Stomach (tissue), 4 donors: Measurements from ENCODE around the gene OVCH1.

Experiments used
- CTCF ChIP-seq, 7 experiments: fragments of 450-650 bp in 4 of 7; fragments of 200-600 bp in 3 of 7; sonication (generic) in 3 of 7; IDR thresholded peaks; one replicate each; pipeline ENCODE4 v1.5.1; 2016 to 2019; ENCODE audit warnings: antibody characterized with exemption in 7 of 7, control low read depth in 2 of 7, mild to moderate bottlenecking in 1 of 7
- EP300 ChIP-seq: sonication (generic); formaldehyde crosslinking; IDR thresholded peaks from one replicate; pipeline ENCODE4 v1.6.1; 2017; ENCODE audit warnings: antibody characterized with exemption
- POLR2AphosphoS5 ChIP-seq, 3 donors: sonication (generic); formaldehyde crosslinking; IDR thresholded peaks; one replicate each; pipeline ENCODE4 v1.6.1; 2016; ENCODE audit warnings: antibody characterized with exemption in 3 of 3

- TF ChIP-seq EP300 = no peak
- TF ChIP-seq CTCF (IDR thresholded peaks at IDR 0.05) = no peak
- TF ChIP-seq POLR2AphosphoS5 (IDR thresholded peaks at IDR 0.05) = no peak
These were observed 69.5 kb downstream of the OVCH1 start for GRCh38 chr12:29427964-29428363.
